Measurements from ENCODE around the gene ZNF783.
"Not testable (repeated sequence)": the region's sequence is repeated elsewhere in the genome, so short reads cannot be mapped to it uniquely, and the experiment has no call there.

Gene ZNF783

GRCh38 chr7:149306854-149307253, 44.9 kb downstream of the ZNF783 start:
- no peak for DNase-seq

DNA sequence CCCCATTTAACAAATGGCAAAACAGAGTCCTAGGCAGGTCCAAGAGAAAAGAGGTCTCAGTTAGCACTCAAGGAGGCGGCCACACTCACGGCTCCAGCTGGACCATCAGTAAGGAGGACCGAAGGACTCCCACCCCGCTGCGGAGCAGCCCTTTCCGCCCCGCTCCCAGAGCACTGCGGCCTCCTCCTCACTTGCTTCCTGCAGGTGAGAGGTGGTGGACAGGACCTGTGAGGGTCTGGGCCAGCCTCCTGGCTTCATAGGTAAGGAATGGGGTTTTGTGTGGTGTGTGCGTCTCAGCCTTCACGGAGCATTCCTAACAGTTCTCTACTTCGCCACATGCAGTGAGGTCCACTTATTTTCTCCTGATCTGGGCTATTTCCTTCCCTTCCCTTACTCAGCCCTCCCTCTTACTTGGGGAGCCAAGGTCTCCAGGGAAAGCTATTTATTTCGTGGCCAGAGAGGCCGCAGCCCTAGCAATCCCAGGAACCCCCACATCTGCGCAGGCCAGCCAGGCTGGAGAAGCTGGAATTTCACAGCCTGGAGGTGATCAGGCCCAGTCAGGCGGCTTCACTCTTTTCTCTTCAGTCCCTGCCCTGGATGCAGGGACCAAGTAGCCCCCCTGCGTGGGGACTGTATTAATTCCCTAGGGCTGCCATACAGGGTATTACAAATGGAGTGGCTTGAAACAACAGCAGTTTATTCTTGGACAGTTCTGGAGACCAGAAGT, 45.9 kb downstream of the ZNF783 start:
- DNase-seq, result no peak

DNA sequence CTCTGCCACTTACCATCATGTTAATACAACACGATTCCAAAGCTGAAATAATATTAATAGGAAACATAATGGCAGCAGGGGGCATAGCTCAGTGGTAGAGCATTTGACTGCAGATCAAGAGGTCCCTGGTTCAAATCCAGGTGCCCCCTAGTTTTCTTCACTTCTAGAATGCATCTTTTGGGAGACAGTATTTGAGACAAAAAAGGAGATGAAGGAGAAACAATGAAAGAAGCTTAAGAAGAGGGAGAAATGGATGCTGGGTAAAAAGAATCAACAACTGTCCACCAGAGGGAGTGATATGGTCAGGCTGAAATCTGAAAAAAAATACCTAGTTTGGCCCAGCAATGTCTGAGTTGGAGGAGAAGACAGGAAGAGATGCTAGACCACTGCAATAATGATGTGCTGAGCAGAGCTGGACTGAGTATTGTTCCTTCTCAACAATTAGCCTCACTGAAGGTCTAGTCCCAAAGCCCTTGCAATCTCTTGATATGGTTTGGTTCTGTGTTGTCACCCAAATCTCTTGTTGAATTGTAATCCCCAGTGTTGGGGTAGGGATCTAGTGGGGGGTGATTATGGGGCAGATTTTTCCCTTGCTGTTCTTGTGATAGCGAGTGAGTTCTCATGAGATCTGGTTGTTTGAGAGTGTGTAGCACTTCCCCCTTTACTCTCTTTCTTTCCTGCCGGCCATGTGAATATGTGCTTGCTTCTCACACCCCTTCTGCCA, 48.3 kb downstream of the ZNF783 start:
- peak; percentile 79 for DNase-seq

- no peak for DNase-seq
Measured at GRCh38 chr7:149310990-149311573, 49.1 kb downstream of the ZNF783 start.

- peak; percentile 17 for DNase-seq
Measured at GRCh38 chr7:149313981-149314380, 52.0 kb downstream of the ZNF783 start.

- DNase-seq, result no peak
Measured at GRCh38 chr7:149316606-149317005, 54.6 kb downstream of the ZNF783 start.

- DNase-seq, result no peak
Measured at GRCh38 chr7:149317496-149317895, 55.5 kb downstream of the ZNF783 start.

DNA sequence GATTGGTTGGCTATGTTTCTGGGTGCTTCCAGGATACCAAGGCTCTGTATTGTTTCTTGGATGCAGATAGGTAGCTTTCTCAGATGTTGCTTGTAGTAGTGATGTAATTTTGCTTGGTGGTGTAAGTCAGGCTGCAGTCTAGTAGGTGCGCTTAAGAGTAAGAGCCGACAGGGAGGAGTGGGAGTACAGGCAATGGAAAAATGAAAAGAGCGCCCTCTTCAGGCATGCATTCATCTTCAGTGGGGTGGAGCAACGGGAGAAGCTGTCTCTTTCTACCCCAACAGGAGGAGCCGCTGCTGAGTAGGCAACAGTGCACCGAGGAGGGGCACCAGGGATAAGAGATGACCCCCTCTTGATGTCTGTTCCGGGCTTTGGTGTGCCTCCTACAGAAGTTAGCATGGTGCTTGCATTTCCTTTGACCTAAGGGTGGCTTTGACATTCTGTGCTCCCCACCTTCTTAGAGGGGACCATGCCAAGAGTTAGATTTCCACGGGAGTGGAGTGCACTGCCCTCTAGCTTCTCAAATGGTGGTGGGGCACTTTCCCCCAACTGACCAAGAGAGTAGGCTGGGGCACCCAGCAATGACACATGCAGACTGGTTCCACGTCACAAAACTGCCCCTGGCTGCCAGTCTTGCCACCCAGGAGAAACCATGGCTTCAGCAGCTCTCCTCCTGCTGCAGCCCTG, 56.1 kb downstream of the ZNF783 start:
- DNase-seq, result no peak

DNA sequence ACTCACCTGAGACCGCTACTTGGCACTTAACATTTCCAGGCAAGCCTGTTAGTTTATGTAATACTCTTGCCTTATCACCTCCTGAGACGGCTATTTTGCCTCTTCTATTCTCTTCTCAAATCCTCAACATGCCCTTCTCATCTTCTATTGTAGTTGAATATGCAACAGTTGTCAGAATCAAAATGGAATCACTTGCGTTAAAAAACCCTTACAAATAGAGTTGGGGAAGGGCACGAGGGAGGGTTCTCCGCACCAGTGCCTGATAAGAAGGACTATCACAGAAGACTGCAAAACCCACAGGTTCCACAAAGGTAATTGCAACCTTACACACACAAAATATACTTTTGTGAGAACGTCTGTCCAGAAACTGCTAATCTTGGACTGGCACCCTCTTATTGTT, 57.4 kb downstream of the ZNF783 start:
- DNase-seq, result no peak

DNA sequence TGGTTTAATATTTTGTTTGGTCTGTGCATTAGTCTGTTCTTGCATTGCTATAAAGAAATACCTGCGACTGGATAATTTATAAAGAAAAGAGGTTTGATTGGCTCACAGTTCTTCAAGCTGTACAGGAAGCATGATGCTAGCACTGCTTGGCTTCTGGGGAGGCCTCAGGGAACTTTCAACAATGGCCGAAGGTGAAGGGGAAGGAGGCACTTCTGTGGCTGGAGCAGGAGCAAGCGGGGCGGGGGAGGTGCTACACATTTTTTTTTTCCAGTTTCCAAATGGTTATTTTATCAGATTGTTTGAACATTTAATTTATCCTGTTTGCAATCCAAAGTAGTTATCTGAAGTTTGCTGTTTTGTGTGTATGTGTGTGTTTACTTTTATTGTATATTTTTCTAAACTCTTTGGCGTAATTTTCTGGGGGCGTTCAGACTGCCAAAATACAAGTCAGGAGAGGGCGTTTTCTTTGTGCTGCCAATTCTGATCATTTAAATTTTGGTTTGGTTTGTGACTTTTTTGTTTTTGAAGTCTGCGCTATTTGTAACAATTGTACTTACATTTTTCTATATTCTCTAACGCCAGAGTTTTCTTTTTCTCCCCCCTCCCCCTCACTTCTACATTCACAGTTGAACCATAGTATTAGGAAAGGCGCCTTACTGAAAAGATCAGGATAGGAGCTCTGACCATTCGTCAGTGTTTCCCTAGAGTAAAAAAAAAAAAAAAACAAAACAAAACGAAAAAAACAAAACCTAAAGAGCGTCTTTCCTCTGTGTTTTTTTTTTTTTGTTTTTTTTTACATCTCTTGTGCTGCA, 58.5 kb downstream of the ZNF783 start:
- DNase-seq, result no peak

DNA sequence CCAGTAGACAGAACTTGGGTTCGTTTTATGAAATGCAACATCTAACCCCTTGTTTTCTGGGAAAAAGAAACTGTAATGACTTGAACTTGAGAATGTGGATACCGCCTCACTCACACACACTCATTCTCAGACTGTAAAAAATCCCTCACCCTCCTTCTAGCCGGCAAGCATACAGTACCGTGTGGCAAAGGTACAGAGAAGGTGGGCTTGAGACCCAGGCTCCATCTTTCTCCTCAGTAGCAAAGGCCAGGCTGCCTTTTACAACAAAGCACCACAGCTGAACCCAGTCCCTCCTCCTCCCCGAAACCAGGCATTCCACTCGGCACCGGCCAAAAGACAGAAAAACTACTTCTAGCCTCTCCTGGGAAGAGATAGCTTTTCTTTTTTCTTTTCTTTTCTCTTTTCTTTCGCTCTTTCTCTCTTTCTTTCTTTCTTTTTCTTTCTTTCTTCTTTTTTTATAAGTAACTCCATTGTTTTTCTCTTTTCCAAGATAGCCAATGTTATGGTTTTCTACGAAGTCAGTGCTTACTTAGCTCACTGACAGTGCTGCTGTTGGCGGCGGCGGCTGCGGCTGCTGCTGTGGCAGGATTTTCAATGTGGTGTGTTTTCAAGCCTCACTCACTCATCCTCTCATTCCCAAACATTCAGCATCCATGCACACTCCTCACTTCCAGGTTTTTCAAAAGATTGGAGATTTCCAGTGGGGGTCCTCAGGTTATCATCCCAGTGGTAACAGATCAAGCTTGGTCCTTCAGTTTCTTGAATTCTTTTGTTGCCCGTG, 59.3 kb downstream of the ZNF783 start:
- DNase-seq, result not testable (repeated sequence)

GRCh38 chr7:149321978-149322541, 60.1 kb downstream of the ZNF783 start:
- peak; percentile 63 for DNase-seq

- DNase-seq, result no peak
Measured at GRCh38 chr7:149322737-149323136, 60.7 kb downstream of the ZNF783 start.

DNA sequence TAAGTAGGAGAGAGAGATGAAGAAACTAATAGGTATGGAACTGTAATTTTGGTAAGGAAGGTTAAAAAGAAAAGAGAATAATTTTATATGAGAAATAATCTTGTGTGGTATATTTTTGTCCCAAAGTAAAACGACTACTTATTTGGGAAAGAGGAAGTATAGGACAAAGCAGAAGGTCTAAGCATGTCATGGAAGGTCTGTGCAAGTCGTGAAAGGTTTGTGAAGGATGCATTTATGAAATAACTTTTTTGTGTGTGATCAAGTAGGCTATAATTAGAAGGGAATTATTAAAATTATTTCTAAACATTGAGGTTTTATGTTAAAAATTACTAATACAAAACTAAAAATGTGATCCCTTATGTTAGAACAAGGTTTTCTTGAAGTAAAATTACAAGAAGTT, 63.3 kb downstream of the ZNF783 start:
- peak; percentile 8 for DNase-seq

- no peak for DNase-seq
Measured at GRCh38 chr7:149329265-149329664, 67.3 kb downstream of the ZNF783 start.

DNA sequence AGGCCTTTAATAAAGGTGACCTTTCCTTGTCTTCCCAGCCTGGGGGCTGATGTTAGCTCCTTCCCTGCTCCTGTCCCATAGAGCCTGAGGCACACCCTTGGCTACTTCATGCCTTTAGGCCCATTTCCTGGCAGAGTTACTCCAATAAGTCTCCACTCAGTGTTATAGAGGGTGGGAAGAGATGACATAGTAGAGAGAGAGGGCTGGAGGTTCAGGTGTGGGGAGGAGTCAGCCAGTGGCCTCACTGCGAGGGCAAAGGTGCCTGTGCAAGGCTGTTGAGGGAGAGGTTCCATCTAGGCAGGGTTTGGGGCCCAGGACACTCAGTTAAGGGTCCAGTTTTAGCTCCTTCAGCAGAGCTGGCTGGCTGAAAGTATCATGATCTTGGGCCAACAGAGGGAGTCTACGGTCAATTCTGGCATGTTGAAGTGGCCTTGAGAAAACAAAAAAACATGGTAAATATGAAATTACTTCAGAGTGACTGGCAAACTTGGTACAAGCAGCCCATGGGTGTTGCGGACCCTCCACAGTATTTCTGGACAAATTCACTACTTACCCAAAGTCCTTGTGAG, 67.9 kb downstream of the ZNF783 start:
- no peak for DNase-seq

DNA sequence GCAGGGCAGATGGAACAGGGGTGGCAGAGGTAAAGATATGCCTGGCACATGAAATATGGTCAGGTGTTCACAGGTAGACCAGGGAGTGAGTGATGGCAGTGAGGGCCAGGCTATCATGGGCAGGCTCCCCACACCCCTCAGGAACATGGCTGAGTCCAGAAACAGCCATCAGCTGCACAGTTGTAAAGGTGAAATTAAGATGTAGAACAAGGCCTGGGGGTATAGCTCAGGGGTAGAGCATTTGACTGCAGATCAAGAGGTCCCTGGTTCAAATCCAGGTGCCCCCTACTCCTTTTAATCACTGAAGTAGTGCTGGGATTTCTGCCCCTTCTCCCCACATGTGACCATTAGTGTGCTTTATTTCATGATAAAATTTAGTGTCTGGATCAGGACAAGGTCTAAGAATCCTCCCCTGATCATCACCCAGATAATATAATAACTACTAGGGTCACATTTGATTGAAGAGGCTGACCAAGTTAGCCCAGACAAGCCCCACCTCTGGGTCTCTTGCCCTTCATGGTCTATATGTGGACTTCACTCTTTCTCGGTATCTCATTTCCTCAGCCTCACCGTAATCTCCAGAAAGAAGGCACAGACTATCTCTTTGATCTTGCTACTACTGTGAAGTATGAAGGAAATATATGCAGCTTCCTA, 69.0 kb downstream of the ZNF783 start:
- DNase-seq, result peak; percentile 42

DNA sequence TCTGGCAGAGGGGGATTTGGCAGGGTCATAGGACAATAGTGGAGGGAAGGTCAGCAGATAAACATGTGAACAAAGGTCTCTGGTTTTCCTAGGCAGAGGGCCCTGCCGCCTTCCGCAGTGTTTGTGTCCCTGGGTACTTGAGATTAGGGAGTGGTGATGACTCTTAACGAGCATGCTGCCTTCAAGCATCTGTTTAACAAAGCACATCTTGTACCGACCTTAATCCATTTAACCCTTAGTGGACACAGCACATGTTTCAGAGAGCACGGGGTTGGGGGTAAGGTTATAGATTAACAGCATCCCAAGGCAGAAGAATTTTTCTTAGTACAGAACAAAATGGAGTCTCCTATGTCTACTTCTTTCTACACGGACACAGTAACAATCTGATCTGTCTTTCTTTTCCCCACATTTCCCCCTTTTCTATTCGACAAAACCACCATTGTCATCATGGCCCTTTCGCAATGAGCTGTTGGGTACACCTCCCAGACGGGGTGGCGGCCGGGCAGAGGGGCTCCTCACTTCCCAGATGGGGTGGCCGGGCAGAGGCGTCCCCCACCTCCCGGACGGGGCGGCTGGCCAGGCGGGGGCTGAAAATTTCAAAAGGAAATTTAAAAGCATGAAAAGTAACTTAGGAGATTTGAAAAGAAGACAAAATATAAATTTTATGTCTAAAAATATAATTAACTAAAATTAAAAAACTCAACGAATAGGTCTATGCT, 70.8 kb downstream of the ZNF783 start:
- DNase-seq, result not testable (repeated sequence)

- DNase-seq, result no peak
Measured at GRCh38 chr7:149333321-149333717, 71.3 kb downstream of the ZNF783 start.

GRCh38 chr7:149334219-149334618, 72.2 kb downstream of the ZNF783 start:
- DNase-seq, result no peak

Measured in OCI-M1 (cell line).